ENCODE data around the gene OXNAD1. TPM values are rescaled to one million over a fixed set of nuclear protein-coding genes. Genes with fewer than 3 reads are reported as not detected.

The OXNAD1 gene
- total RNA-seq, 1 donor from 2014 or later, result 13.2 TPM

DNA sequence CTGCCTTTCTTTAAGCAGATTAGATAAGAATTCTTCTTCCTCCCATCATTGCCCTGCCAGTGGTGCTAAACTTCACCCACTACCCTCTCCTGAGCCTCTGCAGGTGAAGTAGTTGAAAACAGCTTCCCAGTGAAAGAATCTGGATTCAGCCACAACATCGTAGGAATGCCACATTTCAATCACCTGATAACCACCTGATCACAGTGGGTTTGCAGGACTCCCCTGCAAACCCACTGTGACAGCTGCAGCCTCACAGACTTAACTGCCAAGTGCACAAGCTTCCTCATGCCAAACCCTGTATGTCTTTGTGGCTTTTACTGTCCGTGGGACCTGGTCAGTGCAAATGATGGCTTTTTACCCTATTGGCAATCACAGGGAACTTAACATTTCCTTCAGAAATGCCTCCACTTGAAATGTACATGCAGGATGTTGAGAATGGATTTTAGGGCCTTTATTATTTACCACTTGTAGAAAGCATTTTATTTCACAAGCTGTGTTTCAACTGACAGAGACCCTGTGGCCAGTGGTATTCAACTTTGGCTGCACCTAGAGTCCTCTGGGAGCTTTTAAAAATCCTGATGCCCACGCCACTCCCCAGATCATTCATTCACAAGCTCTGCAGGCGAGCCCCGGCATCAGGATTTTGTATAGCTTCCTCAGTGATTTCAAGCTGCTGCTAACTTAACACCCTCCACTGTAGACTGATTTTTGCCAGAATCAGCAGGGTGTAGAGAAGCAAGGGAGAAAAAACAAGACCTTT is 49.1 kb downstream of the OXNAD1 start:
- peaks cover 10% of the 10 kb centered on the region for H3K36me3 Mint-ChIP-seq
- no peaks in the 10 kb centered on the region for H3K27me3 Mint-ChIP-seq (ENCODE audit: low read depth)
- no peaks in the 10 kb centered on the region for H3K9me3 Mint-ChIP-seq
- H3K27ac Mint-ChIP-seq, result no peak overlapping the region
- no peak overlapping the region for H3K4me3 Mint-ChIP-seq
- peaks cover 16% of the 10 kb centered on the region for H3K4me1 Mint-ChIP-seq
- TF ChIP-seq, protein P1, sequence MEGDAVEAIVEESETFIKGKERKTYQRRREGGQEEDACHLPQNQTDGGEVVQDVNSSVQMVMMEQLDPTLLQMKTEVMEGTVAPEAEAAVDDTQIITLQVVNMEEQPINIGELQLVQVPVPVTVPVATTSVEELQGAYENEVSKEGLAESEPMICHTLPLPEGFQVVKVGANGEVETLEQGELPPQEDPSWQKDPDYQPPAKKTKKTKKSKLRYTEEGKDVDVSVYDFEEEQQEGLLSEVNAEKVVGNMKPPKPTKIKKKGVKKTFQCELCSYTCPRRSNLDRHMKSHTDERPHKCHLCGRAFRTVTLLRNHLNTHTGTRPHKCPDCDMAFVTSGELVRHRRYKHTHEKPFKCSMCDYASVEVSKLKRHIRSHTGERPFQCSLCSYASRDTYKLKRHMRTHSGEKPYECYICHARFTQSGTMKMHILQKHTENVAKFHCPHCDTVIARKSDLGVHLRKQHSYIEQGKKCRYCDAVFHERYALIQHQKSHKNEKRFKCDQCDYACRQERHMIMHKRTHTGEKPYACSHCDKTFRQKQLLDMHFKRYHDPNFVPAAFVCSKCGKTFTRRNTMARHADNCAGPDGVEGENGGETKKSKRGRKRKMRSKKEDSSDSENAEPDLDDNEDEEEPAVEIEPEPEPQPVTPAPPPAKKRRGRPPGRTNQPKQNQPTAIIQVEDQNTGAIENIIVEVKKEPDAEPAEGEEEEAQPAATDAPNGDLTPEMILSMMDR (IDR thresholded peaks at IDR 0.05; ENCODE audit: unreplicated experiment), result no peak
- DNase-seq (ENCODE audit: low spot score in 2 of 2, unreplicated experiment in 2 of 2), result no peak

DNA sequence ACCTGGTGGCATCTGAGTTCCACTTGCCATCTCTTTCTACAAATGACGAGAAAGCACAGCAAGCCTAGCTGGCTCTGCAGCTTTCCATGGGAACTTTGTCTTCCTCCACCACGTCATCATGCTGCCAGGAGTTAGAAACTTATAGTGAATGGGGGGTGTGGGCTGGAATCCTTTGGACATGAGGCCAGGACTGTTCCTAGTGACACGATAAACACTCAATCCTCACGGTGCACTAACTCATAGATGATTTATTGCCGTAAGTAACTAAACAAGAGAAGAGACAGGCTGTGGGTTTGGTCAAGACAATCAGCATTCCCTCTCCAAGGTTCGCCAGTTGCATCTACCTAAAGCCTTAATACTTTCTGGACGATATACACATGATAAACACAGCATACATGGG is 50.6 kb downstream of the OXNAD1 start:
- DNase-seq (ENCODE audit: low spot score in 2 of 2, unreplicated experiment in 2 of 2), result no peak
- Mint-ChIP-seq H3K4me3 (no peak overlapping the region), H3K4me1 (peaks cover 16% of the 10 kb centered on the region), H3K27ac (no peak overlapping the region), H3K36me3 (peaks cover 6% of the 10 kb centered on the region), H3K9me3 (no peaks in the 10 kb centered on the region), H3K27me3 (ENCODE audit: low read depth) (no peaks in the 10 kb centered on the region)
- TF ChIP-seq, protein P1 (IDR thresholded peaks at IDR 0.05; ENCODE audit: unreplicated experiment), result no peak

GRCh38 chr3:16316396-16316795 is 51.4 kb downstream of the OXNAD1 start:
- Mint-ChIP-seq H3K36me3 (peaks cover 6% of the 10 kb centered on the region), H3K4me3 (no peak overlapping the region), H3K27me3 (ENCODE audit: low read depth) (no peaks in the 10 kb centered on the region), H3K9me3 (no peaks in the 10 kb centered on the region), H3K27ac (no peak overlapping the region), H3K4me1 (peaks cover 14% of the 10 kb centered on the region)
- no peak for DNase-seq (ENCODE audit: low spot score in 2 of 2, unreplicated experiment in 2 of 2)
- TF ChIP-seq, protein P1 (IDR thresholded peaks at IDR 0.05; ENCODE audit: unreplicated experiment), result no peak

DNA sequence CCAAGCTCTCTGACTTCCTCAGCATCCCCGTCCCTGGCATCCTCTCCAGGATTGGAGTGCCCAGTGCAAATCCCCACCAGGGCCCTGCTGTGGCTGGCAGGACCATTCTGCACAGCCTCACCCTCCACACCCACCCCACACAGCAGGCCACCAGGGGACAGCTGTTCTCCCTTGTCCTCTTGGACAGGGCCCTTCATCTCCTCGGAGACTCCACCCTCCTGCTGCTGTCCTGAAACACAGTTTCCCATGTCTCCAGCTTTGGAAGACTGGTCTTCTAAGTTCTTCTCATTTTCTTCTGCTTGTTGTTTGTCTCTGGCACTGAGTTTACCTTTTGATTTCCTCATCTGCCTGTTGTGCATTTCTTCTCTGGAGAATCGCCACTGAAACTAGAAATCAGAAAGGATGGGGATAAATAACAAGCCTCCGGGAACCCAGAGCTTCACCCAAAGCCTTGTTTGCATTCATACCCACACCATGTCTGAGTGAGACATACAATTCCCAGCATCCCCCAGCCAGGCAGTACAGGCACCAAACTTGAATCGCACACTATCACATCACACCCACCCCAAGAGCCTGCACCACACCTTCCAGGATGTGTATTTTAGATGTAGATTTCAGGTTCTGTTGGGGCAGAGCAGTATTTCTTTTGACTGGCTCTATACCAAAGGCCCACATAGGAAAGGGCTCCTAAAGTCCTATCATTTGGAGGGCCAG is 52.0 kb downstream of the OXNAD1 start:
- no peak overlapping the region for H3K4me3 Mint-ChIP-seq
- H3K27ac Mint-ChIP-seq, result no peak overlapping the region
- H3K36me3 Mint-ChIP-seq, result peaks cover 6% of the 10 kb centered on the region
- TF ChIP-seq, protein P1 (IDR thresholded peaks at IDR 0.05; ENCODE audit: unreplicated experiment), result no peak
- H3K4me1 Mint-ChIP-seq, result peaks cover 8% of the 10 kb centered on the region
- no peaks in the 10 kb centered on the region for H3K9me3 Mint-ChIP-seq
- DNase-seq (ENCODE audit: low spot score in 2 of 2, unreplicated experiment in 2 of 2), result no peak
- H3K27me3 Mint-ChIP-seq (ENCODE audit: low read depth), result no peaks in the 10 kb centered on the region

DNA sequence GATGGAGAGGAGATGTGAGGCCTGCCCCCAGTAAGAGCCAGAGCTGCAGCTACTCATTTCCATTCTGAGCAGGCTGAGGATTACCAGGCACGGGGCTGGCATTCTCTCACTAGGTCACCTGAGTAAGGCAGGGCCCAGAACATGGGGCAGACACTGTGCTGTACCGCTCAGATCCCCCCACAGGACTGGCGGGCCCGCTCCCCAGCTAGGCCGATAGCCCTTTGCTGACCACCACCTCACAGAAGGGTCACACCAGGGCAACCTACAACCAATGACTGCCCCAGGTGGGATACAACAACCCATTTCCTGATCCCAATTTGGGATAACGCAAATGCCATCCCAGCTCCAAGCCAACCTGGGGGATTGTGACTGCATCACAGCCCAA is 52.5 kb downstream of the OXNAD1 start:
- Mint-ChIP-seq H3K4me1 (peaks cover 7% of the 10 kb centered on the region), H3K36me3 (peaks cover 6% of the 10 kb centered on the region), H3K27ac (no peak overlapping the region), H3K4me3 (no peak overlapping the region), H3K9me3 (no peaks in the 10 kb centered on the region), H3K27me3 (ENCODE audit: low read depth) (no peaks in the 10 kb centered on the region)
- DNase-seq (ENCODE audit: low spot score in 2 of 2, unreplicated experiment in 2 of 2), result no peak
- TF ChIP-seq, protein P1 (IDR thresholded peaks at IDR 0.05; ENCODE audit: unreplicated experiment), result no peak
